ENCODE measurements around the gene CYB5RL. TPM values are rescaled to one million over a fixed set of nuclear protein-coding genes. Genes with fewer than 3 reads are reported as not detected.

The CYB5RL gene
- total and polyA plus RNA-seq, 2 of the 8 experiments (the other 6 are each of a cell fraction or from before 2014, with no cell fraction given), result 13.2 to 14.1 TPM

- TF ChIP-seq CREB1 (IDR thresholded peaks at IDR 0.05), result no peak
- TF ChIP-seq SP4 (IDR thresholded peaks at IDR 0.05; ENCODE audit: low read length), result no peak
Measured at GRCh38 chr1:54246116-54246721, 46.4 kb upstream of the CYB5RL start (continued).

All from H1 (cell line).